Measurements from ENCODE around the gene UBE2QL1. TPM values are rescaled to one million over a fixed set of nuclear protein-coding genes. Genes with fewer than 3 reads are reported as not detected.

UBE2QL1 gene
- total and polyA plus RNA-seq, 2 of the 8 experiments (the other 6 are each of a cell fraction or from before 2014, with no cell fraction given) = 0.43 to 0.65 TPM

DNA sequence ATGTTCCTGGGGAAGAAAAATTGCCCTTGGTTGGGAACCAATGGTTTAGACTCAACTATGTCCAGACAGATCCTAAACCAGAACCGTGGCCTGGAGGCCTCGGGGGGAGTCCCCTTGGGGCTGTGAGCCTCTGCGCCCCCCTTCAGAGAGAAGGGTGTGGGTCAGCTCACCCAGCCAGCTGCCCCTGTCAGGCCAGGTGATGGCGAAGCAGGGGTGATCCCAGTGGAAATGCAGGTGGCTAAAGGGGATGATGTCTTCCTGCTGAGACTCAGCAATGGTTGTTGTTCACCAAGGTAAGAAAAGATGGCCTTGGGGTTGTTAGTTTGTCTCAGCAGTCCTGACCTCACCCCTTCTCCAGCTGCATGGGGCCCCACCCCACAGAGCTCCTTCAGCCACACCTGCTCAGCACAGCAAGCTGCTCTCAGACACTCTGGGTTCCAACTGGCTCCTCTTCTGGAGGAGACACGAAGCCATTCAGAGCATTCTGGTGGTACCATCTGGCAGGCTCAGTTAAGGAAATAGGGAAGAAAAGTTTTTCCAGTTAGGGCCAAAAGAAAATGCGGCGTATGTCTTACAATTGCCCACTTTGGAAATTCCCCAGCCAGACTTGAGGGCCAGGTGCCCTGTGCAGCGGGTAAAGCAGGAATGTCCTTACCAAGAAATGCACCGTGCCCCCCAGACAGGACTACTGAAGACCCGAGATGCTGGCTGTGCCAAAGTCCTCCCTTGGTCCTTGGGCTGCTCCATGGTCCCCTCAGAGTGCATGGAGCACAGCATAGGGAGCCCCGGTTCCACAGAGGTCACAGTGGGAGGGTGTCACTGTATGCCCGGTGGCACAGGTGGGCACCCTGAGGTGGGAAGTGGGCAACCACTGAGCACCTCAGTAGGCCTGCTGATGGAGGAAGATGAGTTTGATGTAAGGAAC lies 94.0 kb downstream of the UBE2QL1 start (continued):
- TF ChIP-seq BACH1 (IDR thresholded peaks at IDR 0.05; ENCODE audit: low read length) = no peak

Data from H1 (cell line).